ENCODE results near the gene TP73.
"Not testable (repeated sequence)": the region's sequence is repeated elsewhere in the genome, so short reads cannot be mapped to it uniquely, and the experiment has no call there.

TP73 gene

DNA sequence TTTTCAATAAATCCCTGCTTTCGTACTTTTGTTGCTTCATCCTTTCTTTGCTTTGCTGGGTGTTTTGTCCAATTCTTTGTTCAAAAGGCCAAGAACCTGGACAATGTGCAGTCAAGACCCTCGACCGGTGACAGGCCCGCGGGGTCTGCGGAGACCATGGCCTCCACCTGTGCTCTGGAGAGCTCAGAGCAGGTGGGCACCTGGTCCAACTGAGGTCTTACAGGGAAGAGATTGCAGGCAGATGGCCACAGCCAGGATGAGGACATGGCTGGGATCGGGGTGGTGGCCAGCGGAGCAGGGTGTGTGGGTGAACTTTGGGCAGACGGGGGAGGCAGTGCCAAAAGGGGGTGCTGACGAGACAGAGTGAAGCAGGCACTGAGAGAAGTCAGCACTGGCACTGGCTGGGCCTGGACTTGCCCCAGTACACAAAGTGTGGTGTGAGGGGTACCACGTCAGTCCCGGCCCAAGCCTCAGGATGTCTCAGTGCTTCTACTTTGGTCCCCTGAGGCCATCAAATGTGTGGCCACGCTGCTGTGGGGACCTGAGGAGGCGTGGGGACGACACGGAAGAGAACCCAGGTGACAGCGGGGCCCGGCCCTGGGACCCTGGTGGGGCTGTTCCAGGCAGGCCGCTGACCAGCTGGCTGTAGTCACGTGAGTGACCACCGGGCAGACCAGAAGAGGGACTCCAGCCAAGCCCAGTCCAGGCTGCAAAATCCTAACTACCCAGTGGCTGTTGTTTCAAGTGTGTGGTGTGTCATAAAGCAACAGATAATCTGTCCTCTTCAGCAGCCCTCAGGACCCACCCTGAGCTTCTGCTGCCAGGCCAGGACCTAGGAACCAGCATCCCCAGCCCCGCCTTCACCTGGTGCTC is 89.5 kb downstream of the TP73 start:
- no peak for DNase-seq (ENCODE audit: low read depth in 2 of 2, low spot score in 1 of 2)

DNA sequence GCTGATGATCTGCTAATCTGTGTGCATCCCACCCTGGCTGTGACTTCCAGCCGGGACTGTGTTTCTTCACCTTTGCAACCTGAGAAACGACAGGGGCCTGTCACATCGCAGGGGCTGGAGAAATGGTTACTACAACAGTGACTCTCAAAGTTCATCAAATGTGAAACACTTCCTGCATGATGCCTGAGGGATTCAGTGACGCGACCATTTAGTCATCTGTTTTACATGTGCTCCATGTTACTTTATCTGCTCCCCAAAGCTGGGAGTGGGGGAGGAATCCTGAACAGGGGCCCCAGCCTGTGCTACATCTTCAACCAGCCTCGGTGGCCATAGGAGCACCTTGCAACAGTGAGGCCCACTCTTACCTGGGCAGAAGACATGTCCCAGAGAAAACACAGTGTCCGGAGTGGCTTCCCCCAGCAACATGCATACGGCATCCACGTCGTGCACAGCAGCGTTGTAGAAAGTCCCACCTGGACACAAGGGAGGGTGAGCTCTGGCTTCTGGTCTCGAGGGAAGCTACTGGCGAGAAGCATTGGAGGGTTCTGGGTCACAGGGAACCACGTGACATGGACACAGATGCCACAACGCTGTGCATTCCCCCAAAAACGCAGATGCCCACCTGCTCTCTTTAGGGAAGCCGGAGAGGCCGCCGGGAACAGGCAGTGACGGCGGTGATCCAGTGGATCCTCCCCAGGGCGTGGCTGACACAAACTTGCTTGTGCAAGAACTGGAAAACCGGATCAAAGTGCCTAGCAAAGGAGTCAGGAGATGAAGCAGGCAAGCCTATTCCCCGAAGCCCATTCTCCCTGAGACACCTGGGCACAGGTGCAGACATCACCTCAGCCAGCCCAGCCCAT is 90.4 kb downstream of the TP73 start:
- DNase-seq (ENCODE audit: low read depth in 2 of 2, low spot score in 1 of 2) = no peak

DNA sequence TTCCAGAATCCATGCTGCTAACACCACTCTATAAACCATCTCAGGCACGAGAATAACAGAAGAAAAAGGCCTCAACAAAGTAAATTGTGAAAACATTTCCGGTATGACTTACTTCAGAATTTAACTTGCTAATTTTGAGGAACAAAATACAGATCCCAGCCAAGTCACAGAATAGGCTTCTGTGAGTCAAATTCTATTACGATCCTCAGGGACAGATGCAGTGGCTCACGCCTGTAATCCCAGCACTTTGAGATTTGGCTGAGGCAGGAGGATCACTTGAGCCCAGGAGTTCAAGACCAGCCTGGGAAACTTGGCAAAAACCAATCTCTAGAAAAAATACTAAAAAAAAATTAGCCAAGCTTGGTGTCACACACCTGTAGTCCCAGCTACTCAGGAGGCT is 91.1 kb downstream of the TP73 start:
- DNase-seq (ENCODE audit: low read depth in 2 of 2, low spot score in 1 of 2) = no peak

DNA sequence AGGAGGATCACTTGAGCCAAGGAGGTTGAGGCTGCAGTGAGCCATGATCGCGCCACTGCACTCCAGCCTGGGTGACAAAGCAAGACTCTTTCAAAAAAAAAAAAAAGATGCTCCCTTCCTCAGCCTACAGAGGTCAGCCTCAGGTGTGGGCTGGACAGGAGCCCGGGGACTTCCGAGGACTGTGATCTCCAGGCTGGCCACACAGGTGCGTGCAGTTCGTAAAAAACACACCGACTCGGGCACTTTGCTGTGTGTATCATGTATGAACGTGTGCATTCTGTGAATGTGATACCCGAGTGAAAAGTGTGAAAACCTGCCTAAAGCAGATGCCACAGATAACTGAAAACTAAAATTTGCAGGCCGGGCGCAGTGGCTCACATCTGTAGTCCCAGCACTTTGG is 91.5 kb downstream of the TP73 start:
- DNase-seq (ENCODE audit: low read depth in 2 of 2, low spot score in 1 of 2) = no peak

DNA sequence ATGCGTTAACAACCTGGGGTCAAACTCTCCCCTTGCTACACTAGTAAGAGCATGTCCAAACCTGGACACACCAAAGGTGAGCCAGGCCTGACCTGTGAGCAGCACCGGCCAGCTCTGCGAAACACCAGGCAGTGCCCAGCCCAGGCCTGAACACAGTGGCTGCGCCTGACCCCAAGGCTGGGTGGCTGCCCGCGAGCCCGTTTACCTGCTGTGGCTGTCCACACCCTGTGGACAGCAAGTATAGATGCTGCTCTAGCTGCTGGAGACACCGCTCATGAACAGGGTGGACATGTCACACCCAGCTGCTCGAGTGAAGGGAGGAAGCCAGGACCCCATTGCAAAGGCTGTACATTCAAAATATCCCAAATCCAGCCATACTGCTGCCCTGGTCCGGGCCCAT is 92.3 kb downstream of the TP73 start:
- DNase-seq (ENCODE audit: low read depth in 2 of 2, low spot score in 1 of 2) = no peak

DNA sequence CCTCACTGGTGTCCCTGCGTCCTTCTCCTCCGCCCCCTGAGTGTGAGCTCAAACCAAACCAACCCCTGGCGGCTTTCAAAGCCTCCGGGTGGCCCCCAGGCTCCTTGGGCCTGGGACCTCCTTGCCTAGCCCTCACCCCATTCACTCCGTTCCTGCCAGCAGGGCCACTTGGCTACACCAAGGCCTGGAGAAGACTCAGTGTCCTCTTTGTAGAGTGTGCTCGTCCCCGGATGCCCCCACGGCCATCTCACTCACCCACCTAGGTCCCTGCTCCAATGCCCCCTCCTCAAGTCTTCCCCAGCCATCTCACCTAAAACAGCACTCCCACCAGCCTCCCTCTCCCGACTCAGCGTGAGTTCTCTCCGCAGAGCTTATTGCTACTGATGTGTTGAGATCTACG is 92.8 kb downstream of the TP73 start:
- DNase-seq (ENCODE audit: low read depth in 2 of 2, low spot score in 1 of 2) = no peak

DNA sequence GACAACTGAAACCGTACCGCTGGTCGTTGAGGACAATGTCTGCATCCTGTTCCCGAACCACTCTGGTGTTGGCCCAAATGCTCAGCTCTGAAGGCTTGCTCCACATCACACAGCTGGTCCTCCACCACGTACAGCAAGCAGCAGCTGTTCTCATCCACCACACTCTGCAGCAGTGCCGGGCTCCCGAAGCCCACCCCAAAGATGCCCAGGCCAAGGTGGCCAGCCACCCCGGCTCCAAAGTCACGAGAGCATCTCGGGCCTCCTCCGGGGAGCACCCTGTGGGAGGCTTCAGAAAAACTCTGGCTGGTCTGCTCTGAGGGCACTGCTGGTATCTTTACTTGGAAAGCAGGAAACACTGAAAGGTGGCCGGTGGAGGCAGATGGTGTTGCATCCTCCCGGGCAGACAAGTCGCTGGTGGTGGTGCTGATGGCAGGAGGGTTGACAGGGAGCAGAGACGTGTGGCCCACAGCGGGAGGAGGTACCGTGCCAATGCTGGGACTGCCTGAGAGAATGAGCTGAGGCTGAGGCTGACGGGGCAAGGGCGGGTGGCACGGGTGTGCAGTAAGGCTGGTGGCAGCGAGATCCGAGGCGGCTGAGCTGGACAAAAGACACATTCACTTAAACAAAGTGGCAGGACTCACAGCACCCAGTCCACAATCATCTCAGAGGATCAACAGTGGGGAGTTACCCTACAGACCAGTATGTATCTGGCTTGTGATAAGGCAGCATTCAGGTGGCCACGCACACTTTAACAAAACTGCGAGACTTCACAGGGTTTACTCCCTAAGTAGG is 93.5 kb downstream of the TP73 start:
- DNase-seq (ENCODE audit: low read depth in 2 of 2, low spot score in 1 of 2) = no peak

DNA sequence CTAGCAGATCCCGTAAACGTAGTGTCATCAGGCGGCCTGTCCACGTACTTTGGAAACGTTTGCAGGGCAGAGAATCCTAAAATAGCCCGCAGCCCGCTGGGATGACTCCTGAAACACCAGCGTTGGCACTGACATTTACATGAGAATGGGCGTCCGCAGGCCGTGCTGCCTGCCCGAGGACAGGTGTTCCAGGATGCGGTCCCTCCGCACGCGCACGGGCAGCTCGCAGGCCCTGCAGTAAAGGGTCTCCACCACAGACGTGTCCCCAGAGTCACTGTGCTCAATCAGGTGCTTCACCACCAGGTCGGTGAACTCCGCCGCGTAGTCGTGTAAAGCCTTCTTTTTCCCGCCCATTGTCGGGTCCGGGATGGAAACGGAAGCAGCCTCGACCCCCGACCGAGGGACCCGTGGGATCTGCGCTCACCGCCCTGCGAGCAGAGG is 94.1 kb downstream of the TP73 start:
- DNase-seq (ENCODE audit: low read depth in 2 of 2, low spot score in 1 of 2) = no peak

DNA sequence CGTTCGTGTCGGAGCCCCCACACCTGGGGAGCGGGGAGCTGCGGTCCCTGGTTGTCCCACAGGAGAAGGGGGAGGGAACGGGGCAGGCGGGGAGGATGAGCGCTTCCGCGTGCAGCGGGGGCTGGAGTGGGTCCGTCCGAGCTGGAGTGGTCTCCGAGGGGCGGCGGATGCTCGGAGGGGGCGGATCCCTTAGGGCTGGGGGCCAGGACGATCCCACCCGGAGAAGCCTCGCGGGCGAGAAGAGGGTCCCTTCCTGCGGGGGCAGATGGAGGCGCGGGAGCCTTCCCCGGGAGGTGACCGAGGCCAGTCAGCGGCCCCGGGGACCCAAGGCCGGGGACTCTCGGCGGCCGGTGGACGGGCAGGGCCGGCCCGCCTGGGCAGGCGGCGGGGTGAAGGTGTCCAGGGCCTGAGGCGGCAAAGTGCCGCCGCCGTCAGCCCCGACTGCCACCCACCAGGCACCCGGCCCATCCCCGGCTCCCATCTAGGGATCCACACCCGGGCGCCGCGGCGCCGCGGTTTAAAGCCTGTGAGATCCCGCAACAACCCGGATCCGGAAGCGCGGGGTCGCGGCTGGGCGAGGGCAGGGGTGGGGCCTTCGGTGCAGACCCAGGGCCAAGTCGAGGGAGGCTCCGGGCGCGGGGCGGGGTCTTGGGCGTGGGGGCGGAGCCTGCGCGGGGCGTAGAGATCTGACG is 94.7 kb downstream of the TP73 start:
- peak; percentile 61 to 74 for DNase-seq (ENCODE audit: low read depth in 2 of 2, low spot score in 1 of 2)

DNA sequence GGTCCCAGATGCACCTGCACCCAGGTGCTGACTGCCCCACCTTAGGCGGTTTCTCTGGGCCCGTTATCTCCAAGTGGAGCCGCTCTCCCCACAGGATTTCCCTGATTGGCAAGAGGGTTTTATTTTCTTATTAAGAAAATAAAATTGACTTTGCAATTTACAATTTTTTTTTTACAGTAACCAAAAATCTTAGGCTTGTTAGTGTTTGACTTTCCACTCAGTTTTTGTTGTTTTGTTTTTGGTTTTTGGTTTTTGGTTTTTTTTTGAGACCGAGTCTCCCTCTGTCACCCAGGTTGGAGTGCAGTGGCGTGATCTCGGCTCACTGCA is 95.2 kb downstream of the TP73 start:
- no peak for DNase-seq (ENCODE audit: low read depth in 2 of 2, low spot score in 1 of 2)

DNA sequence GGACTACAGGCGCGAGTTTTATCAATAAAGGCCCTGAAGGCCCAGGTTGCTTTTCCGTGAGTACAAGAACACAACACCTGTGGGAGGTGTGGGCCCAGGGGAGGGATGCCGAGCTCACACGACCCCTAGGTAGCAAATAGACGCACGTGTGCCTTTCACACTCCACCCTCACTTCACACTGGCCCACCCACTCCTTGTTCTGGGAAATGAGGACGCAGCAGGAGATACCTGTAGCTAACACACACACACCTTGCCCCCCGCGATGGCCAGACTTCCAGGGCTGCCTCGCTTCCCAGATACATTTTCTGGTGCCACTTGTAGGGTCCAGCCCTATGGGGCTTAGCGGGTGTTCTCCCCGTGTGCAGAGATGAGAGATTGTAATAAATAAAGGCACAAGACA is 95.6 kb downstream of the TP73 start:
- DNase-seq (ENCODE audit: low read depth in 2 of 2, low spot score in 1 of 2) = no peak

DNA sequence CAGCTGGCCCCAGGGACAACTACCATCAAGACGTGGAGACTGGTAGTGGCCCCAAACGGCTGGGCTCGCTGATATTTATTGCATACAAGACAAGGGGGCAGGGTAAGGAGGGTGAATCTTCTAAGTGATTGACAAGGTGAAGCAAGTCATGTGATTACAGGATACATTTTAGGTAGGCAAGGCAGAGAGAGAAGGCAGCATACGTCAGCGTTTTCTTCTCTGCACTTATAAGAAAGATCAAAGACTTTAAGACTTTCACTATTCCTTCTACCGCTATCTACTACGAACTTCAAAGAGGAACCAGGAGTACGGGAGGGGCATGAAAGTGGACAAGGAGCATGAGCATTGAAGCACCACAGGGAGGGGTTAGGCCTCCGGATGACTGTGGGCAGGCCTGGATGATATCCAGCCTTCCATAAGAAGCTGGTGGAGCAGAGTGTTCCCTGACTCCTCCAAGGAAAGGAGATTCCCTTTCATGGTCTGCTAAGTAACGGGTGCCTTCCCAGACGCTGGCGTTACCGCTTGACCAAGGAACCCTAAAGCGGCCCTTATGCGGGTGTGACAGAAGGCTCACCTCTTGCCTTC is 96.1 kb downstream of the TP73 start:
- not testable (repeated sequence) for DNase-seq (ENCODE audit: low read depth in 2 of 2, low spot score in 1 of 2)

DNA sequence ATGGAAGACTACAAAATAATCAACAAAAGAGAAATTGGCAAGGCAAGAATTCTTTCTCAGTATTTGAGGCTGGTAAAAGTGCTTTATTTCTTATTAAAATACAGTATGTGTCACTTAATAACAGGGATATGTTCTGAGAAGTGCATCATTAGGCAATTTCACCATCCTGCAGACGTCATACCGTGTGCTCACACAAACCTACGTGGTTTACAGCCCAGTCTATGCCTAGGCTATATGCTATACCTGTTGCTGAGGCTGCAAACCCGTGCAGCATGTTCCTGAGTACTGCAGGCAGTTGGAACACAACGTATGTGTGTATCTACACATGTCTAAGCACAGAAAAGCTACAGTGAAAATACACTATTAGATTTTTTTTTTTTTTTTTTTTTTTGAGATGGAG is 97.2 kb downstream of the TP73 start:
- no peak for DNase-seq (ENCODE audit: low read depth in 2 of 2, low spot score in 1 of 2)

DNA sequence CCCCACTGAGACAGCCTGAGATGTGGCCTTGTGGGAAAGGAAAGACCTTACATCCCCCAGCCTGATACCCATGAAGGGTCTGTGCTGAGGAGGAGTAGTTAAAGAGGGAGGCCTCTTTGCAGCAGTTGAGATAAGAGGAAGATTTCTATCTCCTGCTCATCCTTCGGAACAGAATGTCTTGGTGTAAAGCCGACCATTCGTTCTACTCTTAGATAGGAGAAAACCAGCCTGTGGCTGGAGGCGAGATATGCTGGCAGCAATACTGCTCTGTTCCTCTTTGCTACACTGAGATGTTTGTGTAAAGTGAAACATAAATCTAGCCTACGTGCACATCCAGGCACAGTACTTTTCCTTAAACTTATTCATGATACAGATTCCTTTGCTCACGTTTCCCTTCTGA is 98.4 kb downstream of the TP73 start:
- no peak for DNase-seq (ENCODE audit: low read depth in 2 of 2, low spot score in 1 of 2)

DNA sequence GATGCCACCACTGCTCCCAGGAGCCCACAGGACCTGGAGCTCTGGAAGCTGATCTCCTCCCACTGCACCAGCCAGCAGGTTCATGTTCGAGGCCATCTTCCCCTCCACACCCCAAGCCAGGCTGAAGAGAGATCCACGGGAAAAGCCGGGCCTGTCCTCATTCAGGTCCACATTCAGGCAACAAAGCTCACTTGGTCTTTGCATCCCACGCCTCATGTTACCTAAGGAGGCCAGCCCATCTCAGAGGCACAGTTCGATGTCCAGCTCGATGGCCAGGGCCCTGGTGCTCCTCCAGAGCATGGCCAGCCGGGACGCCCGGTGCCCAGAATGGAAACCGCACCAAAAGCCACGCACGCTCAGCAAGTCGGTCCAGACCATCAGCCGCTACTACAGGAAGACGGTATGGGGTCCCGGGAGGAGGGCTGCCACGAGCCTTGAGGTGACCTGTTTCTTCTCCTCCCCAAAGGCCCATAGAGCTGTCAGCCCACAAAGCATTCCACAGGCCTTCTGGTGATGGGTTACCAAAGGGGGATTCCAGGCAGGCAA is 100.2 kb downstream of the TP73 start, which contains the start of gene CCDC27:
Gene CCDC27, plus strand, starts transcription at position 51 of the 546 bp plus-strand sequence. Its CDS starts 32 bp downstream, at position 83.
- no peak for DNase-seq (ENCODE audit: low read depth in 2 of 2, low spot score in 1 of 2)

DNA sequence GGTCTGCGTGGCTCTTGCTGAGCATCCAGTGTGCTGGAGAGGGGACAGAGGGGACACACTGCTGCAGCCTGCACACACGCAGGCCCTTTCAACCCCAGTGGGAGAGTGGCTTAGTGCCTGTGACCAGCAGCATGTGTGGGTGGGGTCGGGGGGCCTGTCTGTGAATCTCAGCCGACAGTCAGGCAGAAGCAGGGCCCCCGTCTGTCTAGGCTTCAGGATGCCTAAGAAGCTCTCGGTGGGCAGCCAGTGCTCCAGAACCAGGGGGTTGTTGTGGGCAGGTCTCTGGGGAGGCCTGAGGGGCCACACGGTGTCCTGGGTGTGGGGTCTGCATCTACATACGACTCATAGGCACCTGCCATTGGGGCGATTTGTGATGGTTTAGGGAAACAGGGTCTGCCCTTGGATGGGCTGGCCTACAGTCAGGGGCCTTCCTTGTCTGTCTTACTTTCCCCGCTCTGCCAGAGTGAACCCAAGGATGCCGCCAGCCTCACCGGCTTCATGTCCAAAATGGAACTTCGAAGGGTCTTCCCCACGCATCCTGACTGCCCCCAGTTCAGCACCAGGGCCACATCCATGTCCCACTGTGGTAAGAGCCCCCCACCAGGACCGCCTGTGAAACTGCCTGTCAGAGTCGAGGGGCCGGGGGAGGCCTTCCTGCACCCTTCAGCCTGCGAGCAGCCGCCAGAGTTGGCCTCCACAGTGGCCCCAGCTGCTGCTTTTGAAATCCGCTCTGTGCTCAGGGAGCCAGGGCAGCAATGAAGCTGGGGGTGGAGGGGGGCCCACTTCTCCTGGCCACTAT is 101.5 kb downstream of the TP73 start:
- no peak for DNase-seq (ENCODE audit: low read depth in 2 of 2, low spot score in 1 of 2)

DNA sequence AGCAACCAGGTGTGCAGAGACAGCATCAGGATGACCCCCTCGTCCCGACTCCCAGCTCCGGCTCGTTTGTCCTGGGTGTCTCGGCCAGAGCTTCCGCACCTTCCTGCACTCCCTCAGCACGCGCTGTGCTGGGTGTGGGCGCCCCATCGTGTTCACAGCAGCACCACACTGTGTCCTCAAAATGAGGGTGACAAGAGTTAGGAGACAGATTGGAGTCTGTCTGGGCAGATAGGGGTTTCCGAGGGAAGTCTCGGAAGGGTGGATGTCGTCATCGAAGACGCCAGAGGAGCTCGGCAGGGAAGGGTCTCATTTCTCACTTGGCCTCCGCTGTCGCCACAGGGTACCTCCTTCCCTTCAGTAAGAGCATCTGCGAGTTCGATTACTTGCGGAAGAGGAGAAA is 104.1 kb downstream of the TP73 start:
- no peak for DNase-seq (ENCODE audit: low read depth in 2 of 2, low spot score in 1 of 2)

DNA sequence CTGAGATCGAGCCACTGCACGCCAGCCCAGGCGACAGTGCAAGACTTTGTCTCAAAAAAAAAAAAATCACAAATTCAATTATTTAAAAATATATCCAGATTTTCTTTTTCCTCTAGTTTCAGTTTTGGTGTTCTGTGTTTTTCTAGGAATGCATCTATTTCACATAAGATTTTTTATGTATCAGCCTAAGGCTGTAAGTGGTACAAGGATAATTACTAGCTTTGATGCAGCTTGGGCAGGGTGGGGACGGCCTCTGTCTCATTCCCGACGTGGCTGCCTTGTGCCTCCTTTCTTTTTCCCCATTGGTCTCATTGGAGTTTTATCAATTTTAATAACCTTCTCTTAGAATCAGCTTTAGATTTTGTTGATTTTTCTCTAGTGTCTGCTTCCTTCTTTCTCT is 106.8 kb downstream of the TP73 start:
- no peak for DNase-seq (ENCODE audit: low read depth in 2 of 2, low spot score in 1 of 2)

DNA sequence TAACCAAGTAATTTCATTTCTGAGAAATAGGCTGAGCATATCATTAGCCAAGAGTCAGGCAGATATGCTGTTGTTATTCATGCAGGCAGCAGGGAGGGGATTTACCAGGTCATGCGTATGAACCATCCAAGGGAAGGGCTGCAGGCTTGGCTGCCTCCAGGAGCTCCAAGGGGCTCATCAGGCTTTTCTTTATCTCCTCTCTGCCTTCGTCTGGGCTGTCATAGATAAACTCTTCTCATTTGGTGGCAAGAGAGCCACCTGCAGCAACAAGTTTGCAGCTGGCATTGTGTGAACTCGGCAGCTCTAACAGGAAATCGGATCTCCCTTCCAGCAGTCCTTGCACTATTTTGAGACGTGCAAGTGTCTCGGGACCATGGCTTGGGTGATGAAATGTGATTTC is 107.5 kb downstream of the TP73 start:
- no peak for DNase-seq (ENCODE audit: low read depth in 2 of 2, low spot score in 1 of 2)

Measured in stimulated activated CD8-positive, alpha-beta memory T cell treated with anti-CD3 and anti-CD28 coated beads, Interleukin-4, amount 100 ng/mL, for 4 hours (primary cell).